K562 (cell line): ENCODE measurements around the gene NPAS2. TPM values are rescaled to one million over a fixed set of nuclear protein-coding genes. Genes with fewer than 3 reads are reported as not detected.

Experiments used
- ATAC-seq: fragments of 200-7000 bp; cut with Tn5 transposase; 3 replicates; pipeline ENCODE4 v1.9.1; 2020; ENCODE audit warnings: moderate library complexity
- BruUV-seq: library from RNA; stranded (reverse); fragments of 400-500 nt; replicated peaks from 2 replicates; lab custom pipeline; 2021; lab: Mats Ljungman, UMichigan
- CTCF ChIA-PET: fragments of 300-600 bp; formaldehyde crosslinking; extraction: SDS; loops from one replicate; lab custom pipeline; 2021; ENCODE audit warnings: low intra/inter-chr PET ratio; lab: Yijun Ruan, JAX
- POLR2A ChIA-PET: fragments of 300-600, 350-650 bp; sonication (Branson Sonifier 250); formaldehyde crosslinking; extraction: SDS; loops from one replicate; lab custom pipeline; 2021; ENCODE audit warnings: antibody characterized with exemption, inconsistent platforms; lab: Yijun Ruan, JAX
- DNase-seq, 4 experiments: peaks; one replicate each; pipeline versions ENCODE4 v3.0.0 to v3.0.0-alpha.2; 2011 to 2018; ENCODE audit warnings: low spot score in 3 of 4, mixed read lengths in 3 of 4; ENCODE audit errors: extremely low read depth in 1 of 4
- FAIRE-seq: peaks from 2 replicates; lab custom pipeline; 2011; peaks lifted over from hg19 to GRCh38; lab: Jason Lieb, UNC
- H2AFZ ChIP-seq: 2 replicates; pipeline ENCODE4 v1.6.0; 2011; ENCODE audit warnings: low read depth, low read length, control low read depth, inconsistent platforms
- H3K27ac ChIP-seq: fragments of 200-600 bp; 3 replicates; pipeline ENCODE4 v1.8.0; 2011; ENCODE audit warnings: low read depth, mild to moderate bottlenecking, control low read depth, inconsistent platforms, low read length, moderate library complexity, mixed read lengths; ENCODE audit errors: extremely low read depth
- H3K27me3 ChIP-seq, 2 experiments: fragments of 300-600 bp in 1 of 2; 2 replicates in 1 of 2; 3 replicates in 1 of 2; pipeline versions ENCODE4 v1.6.0 to v1.8.0; 2011; ENCODE audit warnings: inconsistent platforms in 2 of 2, low read length in 2 of 2, mild to moderate bottlenecking in 1 of 2, mixed read lengths in 1 of 2, moderate library complexity in 1 of 2; ENCODE audit not compliant: control insufficient read depth in 2 of 2, insufficient read depth in 2 of 2
- H3K36me3 ChIP-seq: fragments of 300-600 bp; 3 replicates; pipeline ENCODE4 v1.8.0; 2011; ENCODE audit warnings: mild to moderate bottlenecking, low read length, inconsistent platforms; ENCODE audit not compliant: control insufficient read depth, insufficient read depth
- H3K4me1 ChIP-seq, 2 experiments: fragments of 200-600 bp in 1 of 2; replicated peaks in 1 of 2; 2 replicates in 1 of 2; 3 replicates in 1 of 2; pipeline versions ENCODE4 v1.5.1 to v1.8.0; 2011; ENCODE audit warnings: inconsistent platforms in 2 of 2, low read length in 2 of 2, mild to moderate bottlenecking in 1 of 2, mixed read lengths in 1 of 2, moderate library complexity in 1 of 2; ENCODE audit not compliant: control insufficient read depth in 2 of 2, insufficient read depth in 2 of 2
- H3K4me2 ChIP-seq: 2 replicates; pipeline ENCODE4 v1.6.1; 2011; ENCODE audit warnings: low read length, control low read depth, inconsistent platforms, mixed read lengths; ENCODE audit not compliant: insufficient read depth
- H3K4me3 ChIP-seq: fragments of 200-600 bp; sonication (generic), shearing (Covaris generic); 2 replicates; pipeline ENCODE4 v1.5.1; 2016; ENCODE audit warnings: control low read depth, inconsistent platforms
- H3K79me2 ChIP-seq: fragments of 200-600 bp; 3 replicates; pipeline ENCODE4 v1.8.0; 2011; ENCODE audit warnings: low read length, inconsistent platforms; ENCODE audit not compliant: control insufficient read depth, insufficient read depth
- H3K9ac ChIP-seq, 2 experiments: 2 replicates each; pipeline versions ENCODE4 v1.6.0 to v1.6.1; 2011; ENCODE audit warnings: low read depth in 2 of 2, low read length in 2 of 2, control low read depth in 1 of 2, inconsistent platforms in 1 of 2, mild to moderate bottlenecking in 1 of 2, mixed read lengths in 1 of 2; ENCODE audit not compliant: insufficient read depth in 1 of 2
- H3K9me1 ChIP-seq: one replicate; pipeline ENCODE4 v1.6.0; 2011; ENCODE audit warnings: inconsistent platforms, mild to moderate bottlenecking, low read length, moderate library complexity; ENCODE audit not compliant: control insufficient read depth, insufficient read depth
- H3K9me3 ChIP-seq: replicated peaks from 2 replicates; pipeline ENCODE4 v1.5.1; 2011; ENCODE audit warnings: low read depth, low read length, inconsistent platforms; ENCODE audit not compliant: control insufficient read depth, insufficient read depth
- H4K20me1 ChIP-seq: replicated peaks from 2 replicates; pipeline ENCODE4 v1.6.1; 2011; ENCODE audit warnings: low read length, inconsistent platforms, mixed read lengths; ENCODE audit not compliant: control insufficient read depth, insufficient read depth
- BDP1 ChIP-seq: IDR thresholded peaks from 3 replicates; pipeline ENCODE4 v1.6.1; 2011; ENCODE audit not compliant: insufficient read length, insufficient read depth
- CAMTA2 ChIP-seq: fragments of 250-450 bp; sonication (Bioruptor Pico); conservative IDR thresholded peaks from 2 replicates; pipeline ENCODE4 v1.5.1; 2022
- HIVEP1 ChIP-seq: fragments of 250-450 bp; sonication (Bioruptor Pico); IDR thresholded peaks from 2 replicates; pipeline ENCODE4 v1.4.0; 2020; ENCODE audit warnings: mild to moderate bottlenecking
- IFI16 ChIP-seq: fragments of 250-450 bp; sonication (Bioruptor Pico); IDR thresholded peaks from 2 replicates; pipeline ENCODE4 v2.1.2; 2022; ENCODE audit warnings: mild to moderate bottlenecking, inconsistent platforms
- LEF1 ChIP-seq: fragments of 450-650 bp; IDR thresholded peaks from 2 replicates; pipeline ENCODE4 v1.6.1; 2016; ENCODE audit warnings: mild to moderate bottlenecking
- NFIX ChIP-seq: fragments of 250-450 bp; sonication (Bioruptor Pico); IDR thresholded peaks from 2 replicates; pipeline ENCODE4 v1.4.0; 2020; ENCODE audit warnings: low read depth, mild to moderate bottlenecking, moderate library complexity
- POLR2AphosphoS2 ChIP-seq: IDR thresholded peaks from 2 replicates; pipeline ENCODE4 v1.6.1; 2012; ENCODE audit warnings: low read length, improper control_type of control experiment
- PTTG1 ChIP-seq: fragments of 450-650 bp; IDR thresholded peaks from 2 replicates; pipeline ENCODE4 v1.6.1; 2016; ENCODE audit warnings: low read depth, mild to moderate bottlenecking, missing genetic modification characterization, missing compliant biosample characterization
- RBM14 ChIP-seq: fragments of 200-400 bp; formaldehyde crosslinking; IDR thresholded peaks from 2 replicates; pipeline ENCODE4 v1.6.1; 2018; ENCODE audit warnings: low read depth, mild to moderate bottlenecking, low read length, moderate library complexity, borderline replicate concordance; ENCODE audit not compliant: insufficient read depth
- SOX6 ChIP-seq: fragments of 450-650 bp; IDR thresholded peaks from 2 replicates; pipeline ENCODE4 v1.6.1; 2014; ENCODE audit warnings: mild to moderate bottlenecking
- SRSF9 ChIP-seq: fragments of 200-400 bp; formaldehyde crosslinking; IDR thresholded peaks from 2 replicates; pipeline ENCODE4 v1.6.1; 2017; ENCODE audit warnings: low read depth, low read length, borderline replicate concordance
- TCFL5 ChIP-seq: fragments of 250-450 bp; sonication (Bioruptor Pico); conservative IDR thresholded peaks from 2 replicates; pipeline ENCODE4 v1.6.1; 2021; ENCODE audit warnings: mild to moderate bottlenecking, moderate library complexity, matching md5 sums
- THRA ChIP-seq: fragments of 450-650 bp; IDR thresholded peaks from 2 replicates; pipeline ENCODE4 v1.6.1; 2017; ENCODE audit warnings: mild to moderate bottlenecking, moderate library complexity
- ZNF174 ChIP-seq: fragments of 250-450 bp; sonication (Bioruptor Pico); IDR thresholded peaks from 2 replicates; pipeline ENCODE4 v1.4.0; 2020; ENCODE audit warnings: mild to moderate bottlenecking
- ZNF282 ChIP-seq: sonication (generic); formaldehyde crosslinking; IDR thresholded peaks from 2 replicates; pipeline ENCODE4 v1.8.1; 2023; ENCODE audit warnings: missing genetic modification reagents
- ZNF77 ChIP-seq: fragments of 250-450 bp; sonication (Bioruptor Pico); IDR thresholded peaks from 2 replicates; pipeline ENCODE4 v1.5.0; 2020
- WGBS: fragments of 100-300 bp; shearing (Covaris generic); methylation state at CpG from one replicate; pipeline ENCODE4 v1.1.6; 2016; ENCODE audit warnings: low coverage, mixed read lengths; ENCODE audit not compliant: insufficient coverage; ENCODE audit errors: missing lambda C conversion rate; 5-methylcytosine and 5-hydroxymethylcytosine counted together
- in situ Hi-C: fragments of 300-500 bp; cut with MboI; formaldehyde crosslinking; loops from 4 replicates; pipeline ENCODE4 v1.15.0; 2018; ENCODE audit warnings: inconsistent platforms, mixed read lengths
- intact Hi-C: fragments of 100-400 bp; cut with micrococcal nuclease; formaldehyde crosslinking; loops from 2 replicates; pipeline ENCODE4 v1.14.2; 2022
- polyA plus RNA-seq, 8 experiments: library from polyadenylated mRNA; depleted of rRNA in 4 of 8; stranded (reverse) in 5 of 8; unstranded in 3 of 8; fragments of >200 nt; fragmentation: Nextera tagmentation in 2 of 8; fragmentation: Illumina TruSeq in 1 of 8; extraction: Ambion mirVana in 2 of 8; extraction: Trizol in 1 of 8; gene quantifications; 2 replicates each; pipeline versions ENCODE4 v1.2.1 to v1.2.3, GENCODE V29; 2011 to 2014; ENCODE audit warnings: inconsistent platforms in 1 of 8, missing spikeins in 1 of 8
- total RNA-seq, 7 experiments: library from RNA; depleted of rRNA in 6 of 7; stranded (reverse); fragments of >200 nt in 6 of 7; fragmentation: Illumina TruSeq in 2 of 7; extraction: Trizol in 2 of 7; gene quantifications; 2 replicates each; pipeline versions ENCODE4 v1.2.1 to v1.2.3, GENCODE V29; 2011 to 2021; ENCODE audit warnings: low replicate concordance in 1 of 7
- TF ChIP-seq, protein P1 (sequence below): IDR thresholded peaks from 2 replicates; pipeline ENCODE4 v1.6.1; 2011; ENCODE audit not compliant: insufficient read length; ENCODE audit errors: extremely low read depth

The NPAS2 gene
- total and polyA plus RNA-seq, 9 of the 15 experiments (the other 6 are each of a cell fraction or from before 2014, with no cell fraction given), result 0.06 to 0.29 (median 0.07) TPM; not detected in 5

DNA sequence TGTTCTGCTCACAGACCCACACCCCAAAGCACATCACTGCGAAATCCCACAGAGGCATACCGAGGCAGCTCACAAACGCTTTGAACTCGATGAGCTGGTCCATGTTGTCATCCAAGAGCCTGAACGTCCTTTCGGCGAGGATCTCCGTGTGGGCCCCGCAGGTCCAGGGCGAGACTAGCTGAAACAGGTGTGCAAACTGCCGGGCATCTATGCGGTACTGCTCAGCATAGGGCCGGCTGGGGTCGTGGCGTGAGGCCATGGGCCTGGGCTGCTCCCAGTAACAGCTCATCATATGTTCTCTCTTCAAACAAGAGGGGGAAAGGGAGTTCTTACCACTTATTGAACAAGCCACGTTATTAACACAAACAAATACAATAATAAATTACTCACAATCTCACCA lies 202.3 kb downstream of the NPAS2 start:
- no TSS peak for BruUV-seq
- DNase-seq (no peak), FAIRE-seq (no peak), ATAC-seq (no peak)
- Histone ChIP-seq H3K27me3 (no peaks in the 10 kb centered on the region), H3K9me1 (no peaks in the 10 kb centered on the region), H3K36me3 (peaks cover 19% of the 10 kb centered on the region; the same call in 2 of the 3 replicates), H2AFZ (no peak overlapping the region), H3K9me3 (no peaks in the 10 kb centered on the region), H3K27ac (no peak overlapping the region), H3K9ac (no peak overlapping the region), H3K4me3 (no peak overlapping the region), H4K20me1 (no peaks in the 10 kb centered on the region), H3K4me2 (no peak overlapping the region), H3K79me2 (no peaks in the 10 kb centered on the region), H3K4me1 (no peaks in the 10 kb centered on the region; a peak in 1 of 5 replicates)
- in situ Hi-C loops, result no loop called here
- TF ChIP-seq THRA, result no peak
- TF ChIP-seq HIVEP1 (CRISPR knock-in tag), result no peak
- TF ChIP-seq POLR2AphosphoS2, result no peak
- TF ChIP-seq TCFL5 (CRISPR knock-in tag), result no peak
- TF ChIP-seq NFIX (CRISPR knock-in tag), result no peak
- TF ChIP-seq ZNF174 (CRISPR knock-in tag), result no peak
- no peak for TF ChIP-seq PTTG1 (tag)
- TF ChIP-seq, protein P1, sequence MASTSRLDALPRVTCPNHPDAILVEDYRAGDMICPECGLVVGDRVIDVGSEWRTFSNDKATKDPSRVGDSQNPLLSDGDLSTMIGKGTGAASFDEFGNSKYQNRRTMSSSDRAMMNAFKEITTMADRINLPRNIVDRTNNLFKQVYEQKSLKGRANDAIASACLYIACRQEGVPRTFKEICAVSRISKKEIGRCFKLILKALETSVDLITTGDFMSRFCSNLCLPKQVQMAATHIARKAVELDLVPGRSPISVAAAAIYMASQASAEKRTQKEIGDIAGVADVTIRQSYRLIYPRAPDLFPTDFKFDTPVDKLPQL, result no peak
- no peak for TF ChIP-seq ZNF282 (CRISPR knock-in tag)
- no peak for TF ChIP-seq ZNF77 (CRISPR knock-in tag)
- TF ChIP-seq IFI16 (CRISPR knock-in tag), result no peak
- TF ChIP-seq SRSF9, result no peak
- TF ChIP-seq LEF1, result no peak
- TF ChIP-seq RBM14, result no peak
- no peak for TF ChIP-seq SOX6
- TF ChIP-seq CAMTA2 (CRISPR knock-in tag), result no peak
- TF ChIP-seq BDP1, result no peak
- POLR2A ChIA-PET, result interaction anchor here (0.6 to 2.4 kb wide), 2 partner anchors 8 to 540 kb away, joined by 4 to 8 read pairs; no protein-coding TSS in a partner anchor
- intact Hi-C loops, result no loop called here
- WGBS, result 85% methylated on average over 16 of the region's 16 CpGs
- CTCF ChIA-PET, result no interaction called here
